GM19455 (cell line): ENCODE measurements around the gene TLK1.
"Not testable (repeated sequence)": the region's sequence is repeated elsewhere in the genome, so short reads cannot be mapped to it uniquely, and the experiment has no call there.

Experiments used
- ATAC-seq: cut with Tn5 transposase; IDR thresholded peaks from one replicate; pipeline ENCODE4 v1.9.1; 2021; ENCODE audit not compliant: unreplicated experiment

Gene TLK1

GRCh38 chr2:171146633-171147032, 14.1 kb downstream of the TLK1 start:
- no peak for ATAC-seq

- no peak for ATAC-seq
These were observed 14.6 kb downstream of the TLK1 start for GRCh38 chr2:171146071-171146470.

GRCh38 chr2:171143670-171144062, 17.0 kb downstream of the TLK1 start:
- no peak for ATAC-seq

- ATAC-seq, result no peak
These were observed 18.3 kb downstream of the TLK1 start for GRCh38 chr2:171142398-171142797.

- ATAC-seq, result no peak
These were observed 19.4 kb downstream of the TLK1 start for GRCh38 chr2:171141320-171141719.

- no peak for ATAC-seq
These were observed 20.8 kb downstream of the TLK1 start for GRCh38 chr2:171139860-171140259.

GRCh38 chr2:171136024-171136423, 24.7 kb downstream of the TLK1 start:
- ATAC-seq, result peak; percentile 88

GRCh38 chr2:171134624-171135230, 26.0 kb downstream of the TLK1 start:
- no peak for ATAC-seq

GRCh38 chr2:171132086-171132485, 28.6 kb downstream of the TLK1 start:
- ATAC-seq, result no peak

GRCh38 chr2:171128461-171128860, 32.2 kb downstream of the TLK1 start:
- no peak for ATAC-seq

GRCh38 chr2:171124541-171124940, 36.2 kb downstream of the TLK1 start:
- ATAC-seq, result no peak

GRCh38 chr2:171109571-171109970, 51.1 kb downstream of the TLK1 start:
- ATAC-seq, result no peak

- no peak for ATAC-seq
These were observed 51.7 kb downstream of the TLK1 start for GRCh38 chr2:171109020-171109419.

GRCh38 chr2:171107803-171108202, 52.9 kb downstream of the TLK1 start:
- no peak for ATAC-seq

GRCh38 chr2:171104379-171104778, 56.3 kb downstream of the TLK1 start:
- ATAC-seq, result no peak

GRCh38 chr2:171102802-171103201, 57.9 kb downstream of the TLK1 start:
- ATAC-seq, result no peak

GRCh38 chr2:171100370-171100769, 60.3 kb downstream of the TLK1 start:
- ATAC-seq, result no peak

GRCh38 chr2:171098607-171099006, 62.1 kb downstream of the TLK1 start:
- ATAC-seq, result no peak

- no peak for ATAC-seq
These were observed 65.6 kb downstream of the TLK1 start for GRCh38 chr2:171095014-171095582.

- ATAC-seq, result not testable (repeated sequence)
These were observed 69.2 kb downstream of the TLK1 start for GRCh38 chr2:171091517-171091916.

GRCh38 chr2:171089489-171089888, 71.2 kb downstream of the TLK1 start:
- no peak for ATAC-seq

- no peak for ATAC-seq
These were observed 72.4 kb downstream of the TLK1 start for GRCh38 chr2:171088057-171088834.
